Measurements from ENCODE around the gene PCDHGB2.

Gene PCDHGB2

GRCh38 chr5:141356133-141356532 lies 3.7 kb upstream of the PCDHGB2 start:
- TF ChIP-seq TEAD4 (IDR thresholded peaks at IDR 0.05): no peak
- TF ChIP-seq YY1 (IDR thresholded peaks at IDR 0.05; ENCODE audit: low read depth): no peak

GRCh38 chr5:141356950-141357349 lies 2.8 kb upstream of the PCDHGB2 start:
- TF ChIP-seq ZBTB7A (IDR thresholded peaks at IDR 0.05; ENCODE audit: low read depth) (no peak), MAX (IDR thresholded peaks at IDR 0.05) (no peak), REST (IDR thresholded peaks at IDR 0.05; ENCODE audit: low read depth) (peak; percentile 52)

GRCh38 chr5:141360685-141361084 lies 891 bp downstream of the PCDHGB2 start:
- TF ChIP-seq ZBTB7A (IDR thresholded peaks at IDR 0.05; ENCODE audit: low read depth): no peak
- TF ChIP-seq TAF1 (IDR thresholded peaks at IDR 0.05; ENCODE audit: low read depth): no peak
- no peak for TF ChIP-seq TEAD4 (IDR thresholded peaks at IDR 0.05)
- no peak for TF ChIP-seq EP300 (IDR thresholded peaks at IDR 0.05; ENCODE audit: borderline replicate concordance)

- no peak for TF ChIP-seq USF1 (IDR thresholded peaks at IDR 0.05)
- no peak for TF ChIP-seq TEAD4 (IDR thresholded peaks at IDR 0.05)
- TF ChIP-seq CEBPB (IDR thresholded peaks at IDR 0.05): no peak
- no peak for TF ChIP-seq RAD21 (IDR thresholded peaks at IDR 0.05; ENCODE audit: low read depth)
- no peak for TF ChIP-seq CREB1 (IDR thresholded peaks at IDR 0.05; ENCODE audit: low read depth)
- no peak for TF ChIP-seq MAX (IDR thresholded peaks at IDR 0.05)
- no peak for TF ChIP-seq EP300 (IDR thresholded peaks at IDR 0.05; ENCODE audit: borderline replicate concordance)
- TF ChIP-seq REST (IDR thresholded peaks at IDR 0.05; ENCODE audit: low read depth): no peak
- TF ChIP-seq ZBTB7A (IDR thresholded peaks at IDR 0.05; ENCODE audit: low read depth): no peak
- TF ChIP-seq FOXM1 (IDR thresholded peaks at IDR 0.05; ENCODE audit: borderline replicate concordance, low read depth): no peak
- TF ChIP-seq YY1 (IDR thresholded peaks at IDR 0.05; ENCODE audit: low read depth): no peak
- TF ChIP-seq EGR1 (IDR thresholded peaks at IDR 0.05): no peak
- no peak for TF ChIP-seq NFIC (IDR thresholded peaks at IDR 0.05)
- no peak for TF ChIP-seq TCF12 (IDR thresholded peaks at IDR 0.05; ENCODE audit: low read depth)
- TF ChIP-seq TAF1 (IDR thresholded peaks at IDR 0.05; ENCODE audit: low read depth): no peak
Measured at GRCh38 chr5:141362719-141363118, 2.9 kb downstream of the PCDHGB2 start.

- TF ChIP-seq EP300 (IDR thresholded peaks at IDR 0.05; ENCODE audit: borderline replicate concordance) (no peak), RAD21 (IDR thresholded peaks at IDR 0.05; ENCODE audit: low read depth) (no peak), MAX (IDR thresholded peaks at IDR 0.05) (no peak), ZBTB7A (IDR thresholded peaks at IDR 0.05; ENCODE audit: low read depth) (no peak), NFIC (IDR thresholded peaks at IDR 0.05) (no peak), TCF12 (IDR thresholded peaks at IDR 0.05; ENCODE audit: low read depth) (no peak), CEBPB (IDR thresholded peaks at IDR 0.05) (no peak), FOXM1 (IDR thresholded peaks at IDR 0.05; ENCODE audit: borderline replicate concordance, low read depth) (no peak), REST (IDR thresholded peaks at IDR 0.05; ENCODE audit: low read depth) (no peak), TAF1 (IDR thresholded peaks at IDR 0.05; ENCODE audit: low read depth) (no peak), EGR1 (IDR thresholded peaks at IDR 0.05) (no peak), CREB1 (IDR thresholded peaks at IDR 0.05; ENCODE audit: low read depth) (no peak), TEAD4 (IDR thresholded peaks at IDR 0.05) (no peak), YY1 (IDR thresholded peaks at IDR 0.05; ENCODE audit: low read depth) (no peak), USF1 (IDR thresholded peaks at IDR 0.05) (no peak)
Measured at GRCh38 chr5:141363952-141364660, 4.3 kb downstream of the PCDHGB2 start, which contains the start of gene PCDHGA5. Gene PCDHGA5, plus strand, starts transcription at chr5:141364162. Its CDS starts 169 bp downstream, at chr5:141364331.

Measured in Ishikawa (cell line).